HG02938 (cell line): ENCODE measurements around the gene PRRG3.
A peak's percentile ranks its signal among the peaks of the same experiment; 100 is the strongest.
"Not testable (repeated sequence)": the region's sequence is repeated elsewhere in the genome, so short reads cannot be mapped to it uniquely, and the experiment has no call there.

Experiments used
- ATAC-seq: cut with Tn5 transposase; IDR thresholded peaks from one replicate; pipeline ENCODE4 v1.9.1; 2021; ENCODE audit warnings: mild to moderate bottlenecking, moderate library complexity; ENCODE audit not compliant: unreplicated experiment

The PRRG3 gene

DNA sequence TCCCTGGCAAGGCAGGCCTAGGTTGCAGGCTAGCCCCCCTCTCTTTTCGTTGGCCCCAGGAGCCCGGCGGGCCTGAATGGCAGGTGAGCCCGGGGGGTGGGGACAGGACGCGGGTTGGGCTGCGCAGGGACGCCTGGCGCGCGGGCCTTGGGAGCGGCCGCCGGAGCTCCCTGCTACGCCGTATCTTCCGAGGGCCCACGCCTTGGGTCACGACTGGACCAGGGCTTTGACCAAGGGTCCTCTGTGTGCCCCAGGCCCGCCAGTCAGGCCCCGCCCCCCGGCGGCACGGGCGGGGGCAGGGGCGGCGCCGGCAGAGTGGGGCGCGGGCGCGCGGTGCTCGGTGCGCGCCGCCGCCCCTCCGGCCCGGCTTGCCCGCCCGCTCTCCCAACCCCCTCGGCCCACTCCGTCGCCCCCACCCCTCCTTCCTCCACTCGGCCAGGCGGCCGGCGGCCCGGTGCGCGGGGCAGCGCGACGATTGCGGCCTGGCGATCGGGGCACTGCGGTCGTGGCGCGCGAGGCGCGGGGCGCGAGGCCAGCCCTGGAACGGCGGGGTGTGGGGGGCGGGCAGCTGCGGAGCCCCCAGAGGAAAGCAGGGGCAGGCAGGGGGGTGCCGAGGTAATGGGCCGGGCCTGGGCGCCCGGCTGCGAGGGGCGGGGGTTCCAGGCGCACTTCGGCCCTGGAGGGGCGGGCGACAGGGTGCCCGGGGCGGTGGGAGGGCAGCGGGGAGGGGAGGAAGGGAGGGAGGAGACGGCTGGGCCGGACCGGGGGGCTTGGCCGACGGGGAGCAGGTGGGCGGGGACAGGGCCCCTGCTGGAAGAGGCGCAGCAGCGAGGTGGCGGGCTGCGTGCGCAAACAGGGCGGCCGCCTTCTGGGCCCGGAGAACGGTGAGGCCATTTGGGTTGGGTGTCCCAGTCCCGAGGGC is at the start of gene PRRG3:
Gene PRRG3, plus strand, starts transcription at position 798 of the 922 bp plus-strand sequence. CDS start 3,357 bp downstream, outside the sequence.
- ATAC-seq: no peak

- ATAC-seq: no peak
These were observed 20.0 kb upstream of the PRRG3 start for GRCh38 chrX:151675121-151675746.

- no peak for ATAC-seq
These were observed 19.1 kb upstream of the PRRG3 start for GRCh38 chrX:151676196-151676595.

DNA sequence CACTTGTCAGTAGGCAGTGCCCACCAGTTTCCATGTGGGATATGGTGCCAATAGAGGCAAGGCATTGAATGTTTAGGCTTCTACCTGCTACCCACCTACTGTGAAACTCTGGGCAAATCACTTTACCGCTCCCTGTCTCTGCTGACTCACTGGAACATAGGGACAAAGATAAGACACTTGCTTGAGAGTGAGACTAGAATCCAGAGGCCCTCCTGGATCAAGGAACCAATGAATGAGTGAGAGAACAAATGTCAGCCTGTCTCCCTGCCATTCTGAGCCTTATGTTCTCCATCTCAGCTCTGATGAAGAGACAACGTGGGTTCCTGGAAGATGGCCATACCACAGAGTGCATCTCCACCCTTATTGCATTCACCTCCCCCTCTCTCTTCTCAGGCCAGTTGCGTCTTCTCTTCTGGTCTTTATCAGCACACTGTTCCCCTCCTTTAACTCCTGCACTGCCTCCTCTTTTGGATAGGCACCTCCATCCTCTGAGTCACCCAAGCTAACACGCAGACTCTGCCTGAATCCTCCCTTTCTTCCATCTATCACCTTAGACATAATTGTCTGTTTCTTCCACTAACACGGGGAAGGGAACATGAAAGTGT is 15.4 kb upstream of the PRRG3 start:
- no peak for ATAC-seq

DNA sequence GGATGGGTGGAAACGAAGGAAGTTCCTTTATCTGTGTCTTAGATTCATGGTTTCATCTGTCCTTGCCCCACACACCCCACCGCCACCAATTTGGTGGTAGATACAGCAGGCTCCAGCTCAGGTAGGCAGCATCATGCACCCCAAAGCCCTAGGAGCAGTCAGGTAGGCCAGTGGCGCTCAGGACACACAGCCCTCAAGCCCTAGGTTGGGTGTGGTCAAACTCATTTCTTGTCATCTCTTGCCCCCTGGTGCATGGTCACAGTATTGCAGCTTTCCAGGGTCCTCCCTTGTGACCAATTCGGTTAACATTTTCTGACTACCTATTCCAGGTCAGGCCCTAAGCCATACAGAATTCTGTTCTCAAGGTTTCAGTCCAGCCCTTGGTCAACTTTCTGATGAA is 14.5 kb upstream of the PRRG3 start:
- peak; percentile 70 for ATAC-seq

DNA sequence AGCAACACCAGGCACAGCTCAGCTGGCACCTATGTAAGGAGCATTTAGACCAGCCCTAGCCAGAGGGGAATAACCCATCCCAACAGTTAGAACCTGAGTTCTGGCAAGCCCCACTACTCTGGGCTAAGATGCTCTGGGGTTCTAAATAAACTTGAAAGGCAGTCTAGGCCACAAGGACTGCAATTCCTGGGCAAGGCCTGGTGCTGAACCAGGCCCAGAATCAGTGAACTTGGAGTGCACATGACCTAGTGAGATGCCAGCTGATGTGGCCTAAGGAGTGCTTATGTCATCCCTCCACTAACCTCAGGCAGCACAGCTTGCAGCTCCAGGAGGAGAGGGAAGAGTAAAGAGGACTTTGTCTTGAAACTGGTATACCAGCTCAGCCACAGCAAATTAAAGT is 7.6 kb upstream of the PRRG3 start:
- ATAC-seq: no peak

DNA sequence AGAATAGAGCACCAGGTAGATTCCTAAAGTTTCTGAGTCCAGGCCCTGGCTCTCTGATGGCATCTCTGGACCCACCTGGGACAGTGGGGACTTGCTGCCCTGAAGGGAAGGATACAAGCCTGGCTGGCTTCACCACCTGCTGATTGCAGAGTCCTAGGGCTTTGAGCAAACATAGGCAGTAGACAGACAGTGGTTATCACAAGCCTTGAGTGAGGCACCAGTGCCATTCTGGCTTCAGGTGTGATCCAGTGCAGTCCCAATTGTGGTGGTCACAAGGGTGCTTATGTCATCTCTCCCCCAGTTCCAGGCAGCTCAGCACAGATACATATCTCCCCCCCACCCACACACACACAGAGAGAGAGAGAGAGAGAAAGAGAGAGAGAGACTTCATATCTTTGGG is 6.6 kb upstream of the PRRG3 start:
- no peak for ATAC-seq

GRCh38 chrX:151692825-151693224 is 2.4 kb upstream of the PRRG3 start:
- ATAC-seq: no peak

GRCh38 chrX:151694121-151694520 is 1.1 kb upstream of the PRRG3 start:
- ATAC-seq: no peak

DNA sequence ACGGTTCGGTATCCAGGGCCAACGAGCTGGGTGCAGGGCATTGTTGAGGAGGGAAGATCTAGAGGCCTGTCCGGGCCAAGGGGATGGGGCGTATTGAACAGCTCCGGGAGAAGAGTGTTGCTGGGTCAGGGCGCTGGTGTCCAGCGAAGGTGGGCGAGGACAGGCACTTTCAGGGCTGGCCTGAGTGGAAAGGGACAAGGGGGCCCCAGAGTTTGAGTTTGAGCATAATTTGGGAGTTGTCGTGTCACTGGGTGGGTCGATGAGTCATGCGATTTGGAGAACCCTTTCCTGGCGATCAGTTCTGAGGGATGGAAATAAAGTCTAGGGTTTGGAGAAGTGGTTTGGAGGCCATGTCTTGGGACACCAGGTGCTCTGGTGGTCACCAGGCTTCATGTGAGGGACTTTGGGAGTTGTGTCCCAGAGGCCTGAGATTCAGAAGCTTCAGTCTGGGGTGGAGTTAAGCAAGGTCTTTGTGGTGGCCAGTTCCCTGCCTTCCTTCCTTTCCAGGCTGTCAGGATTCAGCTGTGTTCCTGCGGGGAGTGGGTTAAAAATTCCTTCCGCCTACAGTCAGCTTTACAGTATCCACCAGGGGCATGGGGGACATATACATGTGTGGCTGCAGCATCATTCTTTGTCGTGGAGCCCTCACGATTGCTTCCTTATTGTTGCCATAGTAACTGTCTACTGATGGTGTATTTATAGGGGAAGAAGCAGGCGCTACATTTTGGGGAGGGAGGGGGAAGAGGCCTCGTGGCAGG is 504 bp downstream of the PRRG3 start:
- ATAC-seq: no peak

DNA sequence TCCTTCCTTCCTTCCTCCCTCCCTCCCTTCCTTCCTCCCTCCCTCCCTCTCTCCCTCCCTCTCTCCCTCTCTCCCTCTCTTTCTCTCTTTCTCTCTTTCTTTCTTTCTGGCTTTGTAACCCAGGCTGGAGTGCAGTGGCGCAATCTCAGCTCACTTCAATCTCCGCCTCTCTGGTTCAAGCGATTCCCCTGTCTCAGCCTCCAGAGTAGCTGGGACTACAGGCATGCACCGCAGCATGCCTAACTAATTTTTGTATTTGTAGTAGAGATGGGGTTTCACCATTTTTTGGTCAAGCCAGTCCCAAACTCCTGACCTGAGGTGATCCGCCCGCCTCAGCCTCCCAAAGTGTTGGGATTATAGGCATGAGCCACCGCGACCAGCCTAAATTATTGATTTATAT is 1.8 kb downstream of the PRRG3 start:
- not testable (repeated sequence) for ATAC-seq

GRCh38 chrX:151697522-151697921 is 2.3 kb downstream of the PRRG3 start:
- no peak for ATAC-seq

DNA sequence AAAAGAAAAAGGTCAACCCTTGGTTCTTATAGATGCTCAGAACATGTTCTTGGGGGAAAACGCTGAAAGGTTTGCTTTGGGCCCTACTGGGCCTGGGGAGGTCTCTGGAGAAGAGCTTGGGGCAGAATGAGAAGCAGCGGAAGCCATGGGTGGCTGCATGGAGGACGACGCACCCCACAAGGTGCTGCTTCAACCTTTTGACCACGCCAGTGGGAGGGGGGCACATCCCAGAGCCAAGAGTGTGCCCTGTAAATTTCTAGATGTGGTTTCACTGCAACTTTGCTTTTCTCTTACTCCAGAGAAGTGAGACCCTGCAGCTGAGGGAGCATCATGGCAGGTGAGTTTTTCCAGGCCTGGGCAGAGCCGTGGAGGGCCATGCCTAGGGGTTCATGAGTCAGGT is 3.2 kb downstream of the PRRG3 start:
- ATAC-seq: no peak

- ATAC-seq: no peak
These were observed 4.5 kb downstream of the PRRG3 start for GRCh38 chrX:151699746-151700145.

DNA sequence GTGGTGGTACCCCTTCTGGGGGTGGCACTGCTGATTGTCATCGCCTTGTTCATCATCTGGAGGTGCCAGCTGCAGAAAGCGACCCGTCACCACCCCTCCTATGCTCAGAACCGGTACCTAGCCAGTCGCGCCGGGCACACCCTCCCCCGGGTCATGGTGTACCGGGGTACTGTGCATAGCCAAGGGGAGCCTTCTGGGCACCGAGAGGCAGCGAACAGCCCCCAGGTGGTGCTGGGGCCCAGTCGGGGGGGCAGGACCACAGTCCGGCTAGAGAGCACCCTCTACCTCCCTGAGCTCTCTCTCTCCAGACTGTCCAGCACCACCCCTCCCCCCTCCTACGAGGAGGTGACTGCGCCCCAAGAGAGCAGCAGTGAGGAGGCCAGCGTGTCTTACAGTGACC is 5.3 kb downstream of the PRRG3 start:
- no peak for ATAC-seq

GRCh38 chrX:151701071-151701470 is 5.8 kb downstream of the PRRG3 start:
- ATAC-seq: no peak

- ATAC-seq: no peak
These were observed 6.3 kb downstream of the PRRG3 start for GRCh38 chrX:151701531-151701930.

GRCh38 chrX:151702026-151702714 is 6.9 kb downstream of the PRRG3 start:
- ATAC-seq: no peak

DNA sequence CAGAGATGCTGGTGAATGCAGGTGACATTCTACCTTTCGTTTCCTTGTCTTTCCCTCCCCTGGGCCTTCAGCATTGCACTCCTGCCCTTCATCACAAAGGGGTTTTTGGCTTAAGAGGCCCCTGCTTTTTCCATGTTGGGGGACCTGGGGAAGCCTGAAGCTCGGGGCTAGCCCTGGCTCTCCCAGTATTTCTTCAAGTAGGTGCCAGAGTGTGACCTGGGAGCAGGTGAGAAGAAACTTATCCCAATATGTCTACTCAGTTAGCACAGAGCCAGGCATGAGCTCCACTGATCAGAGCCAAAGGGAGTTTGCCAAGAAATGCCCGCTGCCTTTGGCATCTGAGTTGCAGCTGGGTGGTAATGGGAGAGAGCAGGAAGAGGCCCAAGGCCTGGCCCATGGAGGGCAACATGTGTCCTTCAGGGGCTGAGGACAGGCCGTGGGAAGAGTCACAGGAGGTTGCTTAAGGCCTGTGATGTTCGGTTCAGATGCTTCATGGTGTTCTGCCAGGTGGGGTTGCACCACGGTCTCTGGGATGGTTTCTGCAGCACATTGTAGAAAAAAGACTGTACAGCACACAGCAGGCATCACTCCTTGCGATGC is 7.6 kb downstream of the PRRG3 start:
- no peak for ATAC-seq

- ATAC-seq: no peak
These were observed 8.2 kb downstream of the PRRG3 start for GRCh38 chrX:151703487-151703886.
